Upper lobe of left lung (tissue), 4 donors: ENCODE data around the gene DIP2C.

Experiments
- POLR2AphosphoS5 ChIP-seq, 2 donors: sonication (generic); formaldehyde crosslinking; IDR thresholded peaks; one replicate each; pipeline ENCODE4 v1.5.1; 2017; ENCODE audit warnings: antibody characterized with exemption in 2 of 2
- TF ChIP-seq, protein P1 (sequence below), 6 experiments: fragments of 450-650 bp in 4 of 6; fragments of 200-600 bp in 2 of 6; sonication (generic) in 2 of 6; IDR thresholded peaks; one replicate each; pipeline ENCODE4 v1.5.1; 2016 to 2019; ENCODE audit warnings: antibody characterized with exemption in 6 of 6

DNA sequence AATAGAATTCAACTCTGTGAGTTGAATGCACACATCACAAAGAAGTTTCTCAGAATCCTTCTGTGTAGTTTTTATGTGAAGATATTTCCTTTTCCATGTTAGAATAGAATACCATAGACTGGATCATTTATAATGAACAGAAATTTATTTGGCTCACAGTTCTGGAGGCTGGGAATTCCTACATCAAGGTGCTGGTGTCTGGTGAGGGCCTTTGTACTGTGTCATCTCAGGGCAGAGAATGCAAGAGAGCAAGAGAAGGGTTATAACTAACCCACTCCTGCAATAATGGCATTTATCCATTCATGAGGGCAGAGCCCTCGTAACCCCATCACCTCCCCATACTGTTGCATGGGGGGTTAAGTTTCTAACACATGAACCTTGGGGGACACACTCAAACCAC is 18.4 kb upstream of the DIP2C start:
- TF ChIP-seq, protein P1, sequence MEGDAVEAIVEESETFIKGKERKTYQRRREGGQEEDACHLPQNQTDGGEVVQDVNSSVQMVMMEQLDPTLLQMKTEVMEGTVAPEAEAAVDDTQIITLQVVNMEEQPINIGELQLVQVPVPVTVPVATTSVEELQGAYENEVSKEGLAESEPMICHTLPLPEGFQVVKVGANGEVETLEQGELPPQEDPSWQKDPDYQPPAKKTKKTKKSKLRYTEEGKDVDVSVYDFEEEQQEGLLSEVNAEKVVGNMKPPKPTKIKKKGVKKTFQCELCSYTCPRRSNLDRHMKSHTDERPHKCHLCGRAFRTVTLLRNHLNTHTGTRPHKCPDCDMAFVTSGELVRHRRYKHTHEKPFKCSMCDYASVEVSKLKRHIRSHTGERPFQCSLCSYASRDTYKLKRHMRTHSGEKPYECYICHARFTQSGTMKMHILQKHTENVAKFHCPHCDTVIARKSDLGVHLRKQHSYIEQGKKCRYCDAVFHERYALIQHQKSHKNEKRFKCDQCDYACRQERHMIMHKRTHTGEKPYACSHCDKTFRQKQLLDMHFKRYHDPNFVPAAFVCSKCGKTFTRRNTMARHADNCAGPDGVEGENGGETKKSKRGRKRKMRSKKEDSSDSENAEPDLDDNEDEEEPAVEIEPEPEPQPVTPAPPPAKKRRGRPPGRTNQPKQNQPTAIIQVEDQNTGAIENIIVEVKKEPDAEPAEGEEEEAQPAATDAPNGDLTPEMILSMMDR (IDR thresholded peaks at IDR 0.05) = no peak
- TF ChIP-seq POLR2AphosphoS5 (IDR thresholded peaks at IDR 0.05) = no peak
